Muscle of back (tissue), 13 donors: ENCODE results near the gene DEFB127. TPM values are rescaled to one million over a fixed set of nuclear protein-coding genes. Genes with fewer than 3 reads are reported as not detected.
"Not testable (repeated sequence)": the region's sequence is repeated elsewhere in the genome, so short reads cannot be mapped to it uniquely, and the experiment has no call there.

Experiments
- DNase-seq, 3 donors: peaks; one replicate each; pipeline versions ENCODE4 v3.0.0 to v3.0.0-alpha.2; 2013
- long read RNA-seq, 9 donors: transcript quantifications; one replicate each; lab custom pipeline, GENCODE V29; 2026
- polyA plus RNA-seq, 10 donors: library from polyadenylated mRNA; unstranded; fragments of 120-200 nt; gene quantifications; one replicate each; pipeline ENCODE4 v1.2.1, GENCODE V29; 2013; ENCODE audit not compliant: insufficient read length in 10 of 10

DEFB127 gene, protein sequence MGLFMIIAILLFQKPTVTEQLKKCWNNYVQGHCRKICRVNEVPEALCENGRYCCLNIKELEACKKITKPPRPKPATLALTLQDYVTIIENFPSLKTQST
- not detected for polyA plus RNA-seq
- long read RNA-seq, donor 1: 0 reads
- long read RNA-seq, donor 2: 0 reads
- long read RNA-seq, donor 3: 0 reads
- long read RNA-seq, donor 4: 0 reads
- long read RNA-seq, donor 5: 0 reads
- long read RNA-seq, donor 6: 0 reads
- long read RNA-seq, donor 7: 0 reads
- long read RNA-seq, donor 8: 0 reads
- long read RNA-seq, donor 9: 0 reads

- DNase-seq: no peak
Observed at GRCh38 chr20:157154-157553, at the start of gene DEFB127. DEFB127 (plus strand) TSS chr20:157454; CDS start chr20:157545, 91 bp downstream.

- DNase-seq: no peak
Observed at GRCh38 chr20:112396-112795, 44.9 kb upstream of the DEFB127 start.

DNA sequence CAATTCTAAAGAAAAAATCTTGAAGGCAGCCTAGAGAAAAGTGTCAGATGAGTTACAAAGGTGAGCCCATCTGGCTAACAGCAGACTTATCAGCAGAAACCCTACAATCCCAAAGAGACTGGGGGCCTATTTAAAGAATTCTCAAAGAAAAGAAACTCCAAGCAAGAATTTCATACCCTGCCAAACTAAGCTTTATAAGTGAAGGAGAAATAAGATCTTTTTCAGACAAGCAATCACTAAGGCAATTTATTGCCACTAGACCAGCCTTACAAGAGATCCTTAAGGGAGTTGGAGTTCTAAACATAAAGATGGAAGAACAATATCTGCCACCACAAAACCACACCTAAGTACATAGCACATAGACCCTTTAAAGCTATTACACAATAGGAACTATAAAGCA lies 39.7 kb upstream of the DEFB127 start:
- DNase-seq: no peak

- not testable (repeated sequence) for DNase-seq
Observed at GRCh38 chr20:129786-130323, 27.4 kb upstream of the DEFB127 start.

DNA sequence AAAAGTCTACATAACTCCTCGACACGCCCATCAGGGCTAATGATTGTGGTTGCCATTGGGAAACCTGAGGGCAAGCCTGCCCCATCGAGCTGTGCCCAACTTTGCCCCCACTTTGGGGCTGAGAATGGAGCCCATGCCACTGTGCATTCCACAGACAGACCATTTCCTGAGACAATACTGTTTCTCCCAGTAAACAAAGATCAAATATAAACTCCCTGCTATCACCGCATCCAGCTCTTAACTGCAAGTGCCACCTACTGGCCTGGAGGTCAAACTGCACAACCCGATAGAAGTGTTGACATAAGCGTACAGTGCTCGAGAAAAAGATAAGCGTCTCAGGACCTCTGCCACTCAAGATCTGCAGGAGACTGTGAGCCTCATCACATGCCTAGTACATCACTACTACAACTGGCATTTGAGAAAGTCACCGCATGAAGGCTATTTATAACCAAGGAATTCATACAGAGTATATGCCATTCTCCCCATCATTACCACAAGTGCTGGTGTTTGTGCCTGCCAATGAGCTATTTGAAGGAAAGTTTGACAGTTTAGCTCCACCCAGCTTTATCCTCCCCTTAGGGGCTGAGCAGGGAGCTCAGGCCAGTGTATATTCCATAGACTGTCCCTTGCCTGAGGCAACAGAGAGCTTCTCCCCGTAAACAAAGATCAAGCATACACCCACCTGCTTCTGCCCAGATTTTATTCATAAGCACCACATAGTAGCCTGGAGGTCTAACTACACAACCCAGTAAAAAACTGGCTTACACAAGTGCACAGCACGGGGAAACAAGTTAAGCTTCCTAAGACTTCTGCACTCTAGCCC lies 19.4 kb upstream of the DEFB127 start:
- DNase-seq: peak in 1 of 3 donors; percentile 0

- DNase-seq: no peak
Observed at GRCh38 chr20:142290-142689, 15.0 kb upstream of the DEFB127 start, which contains the start of gene DEFB126. DEFB126 (plus strand) TSS chr20:142590; CDS start chr20:142629, 39 bp downstream.

DNA sequence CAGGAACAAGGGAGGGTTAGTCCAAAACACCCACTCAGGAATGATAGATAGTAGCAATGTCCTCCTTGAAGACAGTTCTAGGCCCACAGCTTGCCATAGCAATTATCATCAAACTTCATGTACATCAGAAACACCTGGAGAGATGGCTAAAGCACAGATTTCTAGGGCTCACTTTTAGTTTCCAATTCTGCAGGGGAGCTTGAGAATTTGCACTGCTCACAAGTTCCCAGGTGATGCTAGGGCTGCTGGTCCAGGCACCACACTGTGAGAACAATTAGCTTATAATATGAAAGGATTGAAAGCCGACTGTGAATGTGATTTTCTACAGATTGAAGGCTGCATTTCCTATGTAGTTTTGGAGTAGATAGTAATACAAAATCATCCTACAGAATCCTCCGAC lies 11.4 kb upstream of the DEFB127 start:
- DNase-seq: no peak

GRCh38 chr20:152131-152530 lies 5.1 kb upstream of the DEFB127 start:
- no peak for DNase-seq

DNA sequence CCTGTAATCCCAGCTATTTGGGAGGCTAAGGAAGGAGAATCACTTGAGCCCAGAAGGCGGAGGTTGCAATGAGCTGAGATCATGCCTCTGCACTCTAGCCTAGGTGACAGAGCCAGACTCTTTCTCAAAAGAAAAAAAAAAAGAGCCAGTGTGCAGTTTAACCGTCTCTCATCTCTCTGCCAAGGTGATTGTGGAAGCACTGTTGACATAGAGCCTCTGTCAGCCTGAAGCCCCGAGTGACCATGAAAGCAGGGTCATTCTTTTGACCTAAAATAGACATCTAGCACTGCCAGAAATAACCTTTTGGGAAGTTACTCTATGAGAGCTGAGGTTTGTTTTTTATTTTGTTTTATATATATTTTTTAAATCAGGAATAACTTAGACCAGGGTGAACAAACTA lies 7.4 kb downstream of the DEFB127 start:
- no peak for DNase-seq

DNA sequence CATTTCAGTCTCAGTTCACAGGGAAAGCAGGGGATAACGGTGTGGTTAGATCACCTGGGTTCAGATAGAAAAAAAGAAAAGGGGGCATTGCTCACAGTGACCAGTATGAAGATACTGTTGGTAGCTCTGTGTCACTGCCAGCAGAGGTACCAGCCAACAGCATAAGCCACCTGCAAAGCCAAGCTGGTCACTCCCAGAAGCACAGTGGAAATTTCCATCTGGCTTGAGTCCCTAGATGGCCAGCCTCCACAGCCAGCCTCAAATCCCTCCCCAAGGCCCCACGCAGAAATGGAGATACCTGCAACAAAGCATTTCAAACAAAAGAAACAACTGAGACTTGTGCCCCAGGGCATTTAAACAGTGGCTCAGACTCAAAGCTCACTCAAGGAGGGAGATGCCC lies 11.6 kb downstream of the DEFB127 start:
- DNase-seq: no peak

- DNase-seq: no peak
Observed at GRCh38 chr20:184288-184687, 27.0 kb downstream of the DEFB127 start.

GRCh38 chr20:187733-188132 lies 30.5 kb downstream of the DEFB127 start:
- no peak for DNase-seq

GRCh38 chr20:189611-190010 lies 32.4 kb downstream of the DEFB127 start, which contains the start of gene DEFB128:
DEFB128 (minus strand) TSS chr20:189711; CDS start chr20:189623, 88 bp downstream.
- DNase-seq: no peak

DNA sequence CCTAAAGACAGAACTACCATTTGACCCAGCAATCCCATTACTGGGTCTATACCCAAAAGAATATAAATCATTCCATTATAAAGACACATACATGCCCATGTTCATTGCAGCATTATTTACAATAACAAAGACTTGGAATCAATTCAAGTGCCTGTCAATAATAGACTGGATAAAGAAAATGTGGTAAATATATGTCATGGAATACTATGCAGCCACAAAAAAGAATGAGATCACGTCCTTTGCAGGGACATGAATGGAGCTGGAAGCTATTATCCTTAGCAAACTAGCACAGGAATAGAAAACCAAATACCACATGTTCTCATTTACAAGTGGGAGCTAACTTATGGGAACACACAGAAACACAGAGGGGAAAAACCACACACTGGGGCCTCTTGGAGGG lies 41.0 kb downstream of the DEFB127 start:
- no peak for DNase-seq

GRCh38 chr20:199996-200395 lies 42.7 kb downstream of the DEFB127 start:
- DNase-seq: no peak

GRCh38 chr20:203630-204029 lies 46.4 kb downstream of the DEFB127 start:
- DNase-seq: not testable (repeated sequence)

Other genes starting within 250 kb of the DEFB127 start
- gene DEFB125, start 69.8 kb upstream of the DEFB127 start, polyA plus RNA-seq: not detected
- gene DEFB126, start 14.9 kb upstream of the DEFB127 start, polyA plus RNA-seq: not detected
- not detected for gene DEFB128, start 32.3 kb downstream of the DEFB127 start, polyA plus RNA-seq
- gene DEFB129, start 69.8 kb downstream of the DEFB127 start, polyA plus RNA-seq: not detected
- gene DEFB132, start 100.3 kb downstream of the DEFB127 start, polyA plus RNA-seq: not detected
- 10 to 100 TPM in 8 of 10 donors, 1 to 10 TPM in 2; 9.8 to 13.2 (median 10.7) TPM for gene C20orf96, start 133.3 kb downstream of the DEFB127 start, polyA plus RNA-seq
- gene ZCCHC3, start 140.1 kb downstream of the DEFB127 start, polyA plus RNA-seq: 10 to 100 TPM; 24.6 to 40.1 (median 31.3) TPM
- 10 to 100 TPM; 16.5 to 24.1 (median 20.6) TPM for gene SOX12, start 168.1 kb downstream of the DEFB127 start, polyA plus RNA-seq
- 10 to 100 TPM; 23.9 to 31.9 (median 26.6) TPM for gene NRSN2, start 189.7 kb downstream of the DEFB127 start, polyA plus RNA-seq
- gene TRIB3, start 223.3 kb downstream of the DEFB127 start, polyA plus RNA-seq: 1 to 10 TPM; 2.9 to 5.8 (median 3.8) TPM